CD4-positive, alpha-beta T cell treated with Interleukin-2 at 100 ng/mL for 4 hours (primary cell): ENCODE data around the gene DYNLT2.
"Not testable (repeated sequence)": the region's sequence is repeated elsewhere in the genome, so short reads cannot be mapped to it uniquely, and the experiment has no call there.

Experiments used
- DNase-seq: peaks from one replicate; pipeline ENCODE4 v3.0.0-alpha.2; 2020; ENCODE audit warnings: low spot score

DYNLT2 gene

GRCh38 chr6:169783971-169784820 is 32.8 kb upstream of the DYNLT2 start:
- no peak for DNase-seq

- DNase-seq = no peak
Observed at GRCh38 chr6:169783401-169783800, 32.0 kb upstream of the DYNLT2 start.

- no peak for DNase-seq
Observed at GRCh38 chr6:169782966-169783365, 31.6 kb upstream of the DYNLT2 start.

- DNase-seq = no peak
Observed at GRCh38 chr6:169780571-169781091, 29.3 kb upstream of the DYNLT2 start.

GRCh38 chr6:169779896-169780295 is 28.5 kb upstream of the DYNLT2 start:
- DNase-seq = no peak

- no peak for DNase-seq
Observed at GRCh38 chr6:169779092-169779815, 27.9 kb upstream of the DYNLT2 start.

- DNase-seq = no peak
Observed at GRCh38 chr6:169778646-169779045, 27.3 kb upstream of the DYNLT2 start.

GRCh38 chr6:169777896-169778295 is 26.5 kb upstream of the DYNLT2 start:
- DNase-seq = no peak

- no peak for DNase-seq
Observed at GRCh38 chr6:169776379-169776778, 25.0 kb upstream of the DYNLT2 start.

- no peak for DNase-seq
Observed at GRCh38 chr6:169775321-169775720, 23.9 kb upstream of the DYNLT2 start.

- DNase-seq = no peak
Observed at GRCh38 chr6:169774347-169774746, 23.0 kb upstream of the DYNLT2 start.

GRCh38 chr6:169766921-169767736 is 15.8 kb upstream of the DYNLT2 start:
- DNase-seq = no peak

GRCh38 chr6:169766232-169766631 is 14.9 kb upstream of the DYNLT2 start:
- DNase-seq = no peak

GRCh38 chr6:169765789-169766188 is 14.4 kb upstream of the DYNLT2 start:
- DNase-seq = not testable (repeated sequence)

GRCh38 chr6:169763881-169764280 is 12.5 kb upstream of the DYNLT2 start:
- DNase-seq = no peak

- DNase-seq = no peak
Observed at GRCh38 chr6:169763308-169763707, 11.9 kb upstream of the DYNLT2 start.

- no peak for DNase-seq
Observed at GRCh38 chr6:169755162-169755561, 3.8 kb upstream of the DYNLT2 start.

GRCh38 chr6:169752074-169752623 is 777 bp upstream of the DYNLT2 start:
- no peak for DNase-seq

- DNase-seq = no peak
Observed at GRCh38 chr6:169746556-169746955, 4.8 kb downstream of the DYNLT2 start.

- DNase-seq = no peak
Observed at GRCh38 chr6:169745405-169745804, 6.0 kb downstream of the DYNLT2 start.

GRCh38 chr6:169741344-169741743 is 10.0 kb downstream of the DYNLT2 start:
- DNase-seq = no peak

- DNase-seq = no peak
Observed at GRCh38 chr6:169738976-169739529, 12.3 kb downstream of the DYNLT2 start.
